ENCODE measurements around the gene OR1L8.

GRCh38 chr9:122606587-122606986 lies 23.4 kb upstream of the OR1L8 start:
- no peak for TF ChIP-seq ZNF331 (CRISPR knock-in tag; IDR thresholded peaks at IDR 0.05; ENCODE audit: low read depth)
- no peak for TF ChIP-seq EZH2 (IDR thresholded peaks at IDR 0.05; ENCODE audit: low read depth, unreplicated experiment)
- no peak for TF ChIP-seq CTCF (conservative IDR thresholded peaks at IDR 0.05; ENCODE audit: low read depth in 2 of 2)
- no peak for TF ChIP-seq CREB1 (CRISPR knock-in tag; IDR thresholded peaks at IDR 0.05; ENCODE audit: low read depth)
- no peak for TF ChIP-seq POLR2AphosphoS5 (IDR thresholded peaks at IDR 0.05; ENCODE audit: low read depth)
- TF ChIP-seq EZH2phosphoT487 (IDR thresholded peaks at IDR 0.05; ENCODE audit: unreplicated experiment): no peak
- TF ChIP-seq ETS1 (IDR thresholded peaks at IDR 0.05): no peak
